GM06990 (cell line): ENCODE measurements around the gene PRRC2B.

Experiments used
- DNase-seq: peaks from one replicate; pipeline ENCODE4 v3.0.0-alpha.2; 2011; ENCODE audit not compliant: insufficient read length; ENCODE audit errors: extremely low read depth
- H3K27me3 ChIP-seq: replicated peaks from 2 replicates; pipeline ENCODE4 v1.6.0; 2011; ENCODE audit warnings: low read length; ENCODE audit not compliant: control insufficient read depth, insufficient read depth
- H3K36me3 ChIP-seq: 2 replicates; pipeline ENCODE4 v1.5.1; 2011; ENCODE audit warnings: low read length; ENCODE audit not compliant: control insufficient read depth, insufficient read depth
- H3K4me3 ChIP-seq: replicated peaks from 2 replicates; pipeline ENCODE4 v1.5.1; 2011; ENCODE audit warnings: low read depth, mild to moderate bottlenecking, control low read depth, low read length
- CTCF ChIP-seq: IDR thresholded peaks from 2 replicates; pipeline ENCODE4 v1.5.1; 2011; ENCODE audit warnings: low read length, control low read depth, mild to moderate bottlenecking, inconsistent platforms; ENCODE audit not compliant: insufficient read depth, poor library complexity, severe bottlenecking

PRRC2B gene

DNA sequence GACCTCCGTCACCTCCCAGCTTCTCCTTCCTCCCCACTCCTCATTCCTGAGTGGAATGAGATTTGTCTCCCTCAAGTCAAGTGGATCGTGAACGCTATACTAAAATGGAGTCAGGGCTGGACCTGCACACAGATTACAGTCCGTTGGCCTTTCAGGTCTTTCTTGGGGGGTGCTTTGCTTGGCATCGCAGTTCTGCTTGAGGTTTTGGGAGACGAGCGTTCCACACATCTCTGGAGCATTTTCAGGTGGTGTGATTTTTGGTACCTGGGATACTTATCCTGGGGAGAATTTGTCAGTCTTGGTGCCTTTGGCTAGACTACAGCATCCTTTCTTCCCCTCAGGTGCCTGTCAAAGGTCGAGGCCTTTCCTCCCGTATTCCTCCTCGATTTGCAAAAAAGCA, 85.0 kb downstream of the PRRC2B start:
- DNase-seq, result no peak
- Histone ChIP-seq H3K36me3 (peaks cover 71% of the 10 kb centered on the region), H3K27me3 (no peaks in the 10 kb centered on the region), H3K4me3 (no peak overlapping the region)
- TF ChIP-seq CTCF, result no peak

DNA sequence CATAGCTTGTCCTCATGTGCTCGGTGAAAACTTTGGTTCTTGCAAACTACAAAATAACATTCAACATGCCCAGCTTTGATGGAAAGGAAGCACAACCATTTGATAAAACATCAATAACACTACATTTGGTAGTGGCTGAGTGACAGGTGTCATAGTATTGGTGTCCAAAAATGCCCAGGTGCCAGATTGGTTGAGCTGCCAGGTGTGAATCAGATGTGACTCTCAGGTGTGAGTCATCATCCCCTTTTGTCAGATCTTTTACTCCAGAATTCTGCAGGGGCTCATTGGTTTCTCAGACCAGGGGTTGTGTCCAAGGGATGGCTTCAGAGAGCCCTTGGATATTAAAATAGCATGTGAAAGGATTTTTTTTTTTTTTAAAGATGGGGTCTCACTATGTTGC, 86.4 kb downstream of the PRRC2B start:
- DNase-seq, result no peak
- Histone ChIP-seq H3K4me3 (no peak overlapping the region), H3K27me3 (no peaks in the 10 kb centered on the region), H3K36me3 (peaks cover 76% of the 10 kb centered on the region)
- TF ChIP-seq CTCF, result no peak

DNA sequence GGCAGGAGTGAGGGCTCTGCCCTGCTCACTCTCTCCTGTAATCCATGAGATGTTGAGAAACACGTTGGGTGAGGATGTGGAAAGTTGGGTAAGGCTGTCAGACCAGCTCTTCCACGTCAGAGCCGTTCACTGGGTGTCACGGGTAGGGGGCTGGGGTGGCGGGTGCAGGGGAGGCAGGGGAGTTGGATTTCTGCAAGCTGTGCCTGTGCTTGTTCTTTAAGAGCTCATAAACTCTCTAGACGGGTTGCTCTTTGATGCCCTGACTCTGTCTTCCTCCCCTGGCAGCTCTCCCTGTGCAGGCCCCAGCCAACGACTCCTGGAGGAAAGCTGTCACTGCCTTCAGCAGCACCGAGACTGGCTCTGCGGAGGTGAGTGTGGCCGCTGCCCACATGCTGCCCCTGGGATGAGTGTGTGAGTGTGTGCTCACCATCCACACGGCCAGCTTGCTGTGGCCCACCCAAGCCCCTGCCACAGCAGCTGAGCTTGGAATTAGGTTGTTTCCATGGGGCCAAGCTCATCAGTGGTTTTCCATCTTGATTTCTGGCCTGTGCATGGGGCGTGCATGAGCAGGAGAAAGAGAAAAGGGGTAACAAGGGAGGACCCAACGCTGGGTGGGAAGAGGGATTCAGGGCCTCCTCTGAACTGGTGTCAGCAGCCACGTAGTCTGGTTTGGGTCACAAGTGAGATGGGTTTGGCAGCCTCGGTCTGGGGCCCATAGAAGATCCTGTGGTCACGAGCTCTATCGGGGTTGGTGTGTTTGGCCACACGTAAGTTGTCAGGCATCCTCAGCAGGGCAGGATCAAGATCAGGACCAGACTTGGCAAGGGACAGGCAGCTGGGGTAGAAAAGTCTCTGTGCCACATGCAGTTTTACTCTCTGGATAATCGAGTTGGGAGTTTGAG, 87.8 kb downstream of the PRRC2B start:
- no peak for DNase-seq
- H3K27me3 ChIP-seq, result no peaks in the 10 kb centered on the region
- no peak for TF ChIP-seq CTCF
- no peak overlapping the region for H3K4me3 ChIP-seq
- peaks cover 75% of the 10 kb centered on the region for H3K36me3 ChIP-seq

DNA sequence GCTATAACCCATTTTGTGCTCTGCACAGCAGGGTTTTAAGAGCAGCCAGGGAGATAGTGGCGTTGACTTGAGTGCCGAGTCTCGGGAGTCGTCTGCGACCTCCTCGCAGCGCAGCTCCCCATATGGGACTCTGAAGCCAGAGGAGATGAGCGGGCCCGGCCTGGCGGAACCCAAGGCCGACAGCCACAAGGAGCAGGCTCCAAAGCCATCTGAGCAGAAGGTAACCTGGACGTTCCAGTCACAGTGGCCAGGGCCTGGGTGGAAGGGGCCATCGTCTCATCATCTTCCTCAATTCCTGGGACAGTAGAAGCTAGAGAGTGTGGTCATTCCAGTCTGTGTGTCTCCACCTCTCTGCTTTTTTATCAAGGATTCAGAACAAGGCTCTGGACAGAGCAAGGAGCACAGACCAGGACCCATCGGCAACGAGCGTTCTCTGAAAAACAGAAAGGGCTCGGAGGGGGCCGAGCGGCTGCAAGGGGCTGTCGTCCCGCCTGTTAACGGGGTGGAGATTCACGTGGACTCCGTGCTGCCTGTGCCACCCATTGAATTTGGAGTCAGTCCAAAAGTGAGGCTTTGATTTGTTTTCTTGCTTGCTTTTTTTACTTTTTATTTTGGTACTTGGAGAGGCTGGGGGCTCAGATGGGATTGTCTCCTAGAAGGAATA, 88.6 kb downstream of the PRRC2B start:
- Histone ChIP-seq H3K4me3 (no peak overlapping the region), H3K36me3 (peaks cover 73% of the 10 kb centered on the region), H3K27me3 (no peaks in the 10 kb centered on the region)
- no peak for DNase-seq
- no peak for TF ChIP-seq CTCF

DNA sequence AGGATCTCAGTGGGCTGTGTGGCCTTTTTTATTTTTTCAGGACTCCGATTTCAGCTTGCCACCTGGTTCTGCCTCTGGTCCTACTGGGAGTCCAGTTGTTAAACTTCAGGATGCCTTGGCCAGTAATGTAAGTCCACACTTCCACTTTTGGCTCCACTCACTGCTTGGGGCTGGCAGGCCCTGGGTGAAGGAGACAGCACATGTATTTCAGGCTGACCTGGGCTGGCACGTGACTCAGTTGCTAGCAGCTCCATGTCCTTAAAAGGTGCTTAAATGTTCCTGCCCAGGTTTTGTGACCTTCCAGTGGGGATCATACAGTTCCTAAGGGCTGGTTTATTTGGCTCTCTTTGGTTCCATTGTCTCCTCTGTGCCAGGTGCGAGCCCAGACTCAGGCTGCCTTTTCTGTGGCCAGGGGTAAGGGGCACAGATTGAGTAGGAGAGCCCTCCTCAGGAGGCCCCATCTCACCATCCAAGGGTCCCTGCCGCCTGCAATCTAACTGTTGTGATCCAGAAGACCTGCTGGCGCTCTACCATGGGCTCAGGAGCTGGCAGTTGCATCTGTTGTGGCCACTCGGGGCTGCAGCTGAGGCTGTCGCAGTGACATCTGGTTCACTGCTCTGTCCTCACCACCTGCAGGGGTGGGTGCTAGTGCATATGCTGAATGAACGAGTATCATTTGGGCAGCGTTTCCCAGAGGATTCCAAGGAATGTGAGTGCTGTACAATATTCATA, 89.6 kb downstream of the PRRC2B start:
- peaks cover 73% of the 10 kb centered on the region for H3K36me3 ChIP-seq
- H3K4me3 ChIP-seq, result no peak overlapping the region
- no peak for DNase-seq
- TF ChIP-seq CTCF, result no peak
- H3K27me3 ChIP-seq, result no peaks in the 10 kb centered on the region
